ENCODE data around the gene IL17A.

Gene IL17A

DNA sequence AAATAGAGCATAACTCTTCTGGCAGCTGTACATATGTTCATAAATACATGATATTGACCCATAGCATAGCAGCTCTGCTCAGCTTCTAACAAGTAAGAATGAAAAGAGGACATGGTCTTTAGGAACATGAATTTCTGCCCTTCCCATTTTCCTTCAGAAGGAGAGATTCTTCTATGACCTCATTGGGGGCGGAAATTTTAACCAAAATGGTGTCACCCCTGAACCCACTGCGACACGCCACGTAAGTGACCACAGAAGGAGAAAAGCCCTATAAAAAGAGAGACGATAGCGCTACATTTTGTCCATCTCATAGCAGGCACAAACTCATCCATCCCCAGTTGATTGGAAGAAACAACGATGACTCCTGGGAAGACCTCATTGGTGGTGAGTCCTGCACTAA is at the start of gene IL17A:
TSS of gene IL17A (plus strand) at position 301 of the 400 bp plus-strand sequence. CDS start at position 358, 57 bp downstream.
- DNase-seq (ENCODE audit: low read depth), result no peak

DNA sequence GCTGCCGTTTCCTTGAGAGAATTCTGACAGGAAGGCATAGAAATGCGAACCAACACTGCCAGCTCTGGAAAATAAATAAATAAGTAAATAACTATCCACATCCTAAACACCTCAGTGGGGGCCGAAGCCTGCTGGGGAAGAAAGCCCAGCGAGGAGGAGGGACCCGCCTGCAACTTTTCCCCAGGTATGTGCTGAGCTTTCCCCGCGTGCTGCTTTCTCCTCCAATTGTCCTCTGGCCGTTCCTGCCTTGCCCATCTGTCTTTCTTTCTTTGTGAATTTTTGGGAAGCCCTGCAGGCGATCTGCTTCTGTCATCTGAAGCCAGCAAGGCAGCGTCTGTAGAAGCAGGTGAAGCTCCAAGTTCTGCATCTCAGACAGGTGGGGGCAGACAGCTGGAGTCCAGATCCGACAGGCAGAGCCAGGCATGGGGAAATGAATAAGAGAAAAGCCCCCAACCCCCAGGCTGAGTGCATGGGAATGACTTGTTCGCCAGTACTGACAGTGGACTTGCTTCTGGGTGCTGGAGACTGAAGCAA is 49.2 kb upstream of the IL17A start:
- DNase-seq (ENCODE audit: low read depth), result no peak

DNA sequence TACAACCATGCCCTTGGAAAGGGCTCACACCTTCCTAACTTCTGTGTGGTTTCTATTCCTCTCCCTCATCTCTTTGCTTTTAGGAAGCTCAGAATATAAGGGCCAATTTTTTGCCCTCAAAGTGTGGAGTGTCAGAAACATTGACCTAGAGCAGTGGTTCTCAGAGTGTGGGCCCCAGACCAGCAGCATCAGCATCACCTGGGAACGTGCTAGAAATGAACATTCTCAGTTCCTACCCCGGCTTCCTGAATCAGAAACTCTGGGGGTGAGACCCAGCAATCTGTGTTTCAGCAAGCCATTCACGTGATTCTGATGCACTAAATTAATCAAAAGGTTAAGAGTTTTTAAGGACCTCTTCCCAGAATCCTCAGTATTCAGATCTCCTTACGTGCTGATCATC is 47.9 kb upstream of the IL17A start:
- no peak for DNase-seq (ENCODE audit: low read depth)

DNA sequence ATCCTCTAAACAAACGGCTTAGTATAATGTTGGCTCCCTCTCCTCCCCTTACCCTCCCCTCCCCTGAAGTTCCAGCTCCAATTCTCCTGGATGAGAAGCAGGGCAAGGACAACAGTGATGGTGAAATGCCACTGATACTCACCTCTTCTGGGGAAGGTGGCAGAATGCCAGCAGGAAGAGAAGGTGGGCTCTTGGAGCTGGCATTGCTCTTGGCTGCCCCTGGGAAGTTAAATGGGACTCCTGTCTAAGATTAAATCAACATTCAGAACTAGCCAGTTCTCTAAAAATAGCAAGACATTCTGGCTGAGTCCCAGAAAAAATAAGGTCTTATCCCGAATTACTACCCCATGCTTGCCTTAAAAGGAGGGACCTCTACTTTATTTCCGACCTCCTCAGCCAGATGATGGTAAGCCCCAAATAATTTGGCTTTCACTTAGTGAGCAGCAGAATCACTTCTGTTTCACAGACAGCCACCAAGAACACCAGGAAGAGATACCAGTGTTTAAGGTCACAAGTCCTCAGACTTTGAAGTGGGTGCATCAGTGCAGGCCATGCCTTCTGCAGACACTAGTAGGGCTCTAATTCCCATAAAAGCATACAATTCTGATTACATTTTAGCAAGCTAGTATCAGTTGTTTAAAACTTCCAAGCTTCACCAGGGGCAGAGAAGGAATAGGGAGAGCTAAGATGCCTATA is 46.0 kb upstream of the IL17A start:
- DNase-seq (ENCODE audit: low read depth), result no peak

DNA sequence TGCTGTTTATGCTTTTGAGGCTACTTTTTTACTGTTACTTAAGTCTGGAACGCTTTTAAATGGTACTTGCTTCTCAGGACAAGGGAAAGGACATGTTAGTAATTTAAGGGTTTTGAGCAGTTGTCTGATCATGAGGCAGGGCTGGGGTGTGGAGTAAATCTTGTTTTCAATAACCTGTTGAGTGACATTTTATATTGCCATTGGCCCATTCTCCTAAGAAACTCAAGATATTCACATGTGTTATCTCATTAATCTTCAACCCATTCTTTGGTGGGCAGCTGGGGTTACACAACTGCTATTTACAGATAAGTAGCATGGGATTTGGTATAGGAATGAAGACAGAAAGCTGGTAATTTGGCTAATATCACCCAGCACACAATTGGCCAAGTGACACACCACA is 44.6 kb upstream of the IL17A start:
- no peak for DNase-seq (ENCODE audit: low read depth)

DNA sequence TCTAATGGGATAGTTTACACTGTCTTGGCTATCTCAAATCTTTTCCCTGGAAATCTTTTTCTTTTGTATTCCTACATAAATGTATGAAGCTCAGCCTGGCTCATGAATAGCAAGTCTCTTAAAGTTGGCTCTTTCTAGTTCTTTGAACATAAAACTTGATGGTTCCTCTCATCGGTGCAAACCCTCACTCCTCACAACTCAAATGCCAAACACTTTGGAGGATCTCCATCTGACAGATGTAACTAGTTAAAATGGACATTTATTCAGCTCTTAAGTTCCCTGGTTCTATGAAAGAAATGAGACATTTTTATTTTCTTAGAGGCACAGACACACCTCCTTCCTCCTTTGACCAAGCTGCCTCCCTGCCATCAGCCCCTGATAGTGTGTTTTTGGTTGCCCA is 43.6 kb upstream of the IL17A start:
- no peak for DNase-seq (ENCODE audit: low read depth)

DNA sequence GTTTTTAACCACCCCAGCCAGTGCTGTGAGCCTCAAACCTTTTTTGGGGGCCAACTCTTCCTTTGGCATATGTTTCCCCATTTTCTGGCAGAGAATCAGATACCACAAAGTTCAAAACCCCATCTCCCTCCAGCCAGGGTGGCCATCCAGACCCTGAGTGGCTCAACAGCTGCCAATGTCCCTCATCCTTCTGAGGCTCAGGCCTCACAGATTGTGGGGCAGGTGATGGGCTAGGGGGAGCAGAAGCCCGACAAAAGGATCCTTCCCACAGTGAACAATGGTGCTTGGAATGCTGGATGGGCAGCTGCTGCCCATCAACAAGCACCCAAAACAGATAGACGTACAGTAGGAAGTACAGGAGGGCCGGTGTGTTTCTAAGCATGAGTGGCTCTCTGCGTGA is 42.6 kb upstream of the IL17A start:
- DNase-seq (ENCODE audit: low read depth), result no peak

DNA sequence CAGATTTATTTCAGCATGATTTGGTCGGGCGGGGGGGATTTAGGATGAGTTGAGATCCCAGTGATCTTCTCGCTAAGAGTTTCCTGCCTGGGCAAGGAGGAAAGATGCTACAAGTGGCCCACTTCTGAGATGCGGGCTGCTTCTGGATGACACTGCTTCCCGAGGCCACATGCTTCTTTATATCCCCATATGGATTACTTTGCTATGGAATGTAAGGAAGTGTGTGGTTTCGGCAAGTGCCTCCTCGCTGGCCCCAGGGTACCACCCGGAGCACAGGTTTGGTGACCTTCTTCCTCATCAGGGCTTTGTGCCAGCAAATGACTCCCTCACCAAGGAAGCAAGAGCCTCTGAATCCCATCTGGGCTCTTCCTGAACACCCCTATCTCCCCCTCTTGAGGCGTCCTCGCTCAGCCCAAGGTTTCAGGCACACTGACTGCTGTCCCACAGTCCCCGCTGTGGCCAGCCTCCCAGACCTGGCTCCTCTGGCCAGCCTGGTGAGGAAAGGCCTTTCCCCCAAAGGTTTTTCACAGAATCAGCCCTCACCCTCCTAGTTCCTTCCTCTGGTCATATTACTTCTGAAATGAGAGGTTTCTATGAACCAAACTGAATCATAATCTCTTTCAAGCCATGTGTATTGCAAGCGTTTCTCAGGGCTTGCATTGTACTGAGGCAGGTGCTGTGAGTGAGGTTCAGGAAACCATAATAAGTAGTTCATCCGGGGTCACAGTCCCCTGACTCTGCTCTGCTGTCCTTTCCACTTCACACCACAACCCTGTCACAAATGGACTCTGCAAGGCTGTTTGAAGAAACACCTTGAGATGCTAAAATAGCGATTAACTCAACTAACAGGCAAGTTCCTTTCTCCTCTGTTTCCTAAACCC is 41.7 kb upstream of the IL17A start:
- no peak for DNase-seq (ENCODE audit: low read depth)

DNA sequence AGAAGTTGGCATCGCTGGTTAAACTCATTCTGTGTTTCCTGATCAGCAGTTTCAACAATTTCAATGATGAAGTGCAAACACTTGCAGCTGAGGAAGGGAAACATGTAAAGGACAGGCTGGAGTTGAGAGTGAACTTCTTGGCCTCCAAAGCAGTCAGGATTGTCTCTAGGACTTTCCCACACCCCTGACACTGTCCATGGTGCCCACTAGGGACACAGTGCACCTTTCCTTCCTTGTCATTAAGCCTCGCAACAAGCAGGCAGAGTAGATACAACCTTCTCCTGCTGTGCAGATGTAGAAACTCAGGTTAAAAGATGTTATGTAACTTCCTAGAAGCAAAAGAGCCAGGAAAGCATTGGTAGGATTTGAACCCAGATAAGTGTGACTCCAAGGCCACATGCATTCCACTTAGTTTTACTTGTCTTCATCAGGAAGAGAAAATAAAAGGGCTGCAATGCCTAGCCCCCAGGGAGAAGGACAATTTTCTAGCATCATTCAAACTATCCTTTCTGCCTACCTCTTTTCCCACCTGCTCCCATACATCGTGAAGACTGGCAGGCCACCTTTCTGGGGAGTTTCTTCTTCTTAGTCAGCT is 39.2 kb upstream of the IL17A start:
- no peak for DNase-seq (ENCODE audit: low read depth)

DNA sequence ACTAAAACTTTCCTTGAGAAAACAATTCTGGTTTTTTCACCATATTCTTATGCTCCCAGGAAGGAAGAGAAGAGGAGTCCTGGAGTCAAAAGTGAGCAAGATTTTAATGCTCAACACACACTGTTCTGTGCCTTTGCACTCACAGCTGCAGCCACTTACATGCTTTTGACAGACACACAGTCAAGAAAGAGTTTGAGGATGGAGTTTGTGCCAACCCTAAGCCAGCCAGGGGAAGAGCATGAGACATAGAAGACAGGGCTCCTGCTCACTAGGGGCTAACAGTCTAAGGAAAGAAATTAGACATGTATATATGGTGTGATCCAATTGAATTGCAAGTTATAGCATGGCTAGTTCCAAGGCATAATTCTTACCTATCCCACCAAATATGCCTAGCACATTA is 37.1 kb upstream of the IL17A start:
- no peak for DNase-seq (ENCODE audit: low read depth)

DNA sequence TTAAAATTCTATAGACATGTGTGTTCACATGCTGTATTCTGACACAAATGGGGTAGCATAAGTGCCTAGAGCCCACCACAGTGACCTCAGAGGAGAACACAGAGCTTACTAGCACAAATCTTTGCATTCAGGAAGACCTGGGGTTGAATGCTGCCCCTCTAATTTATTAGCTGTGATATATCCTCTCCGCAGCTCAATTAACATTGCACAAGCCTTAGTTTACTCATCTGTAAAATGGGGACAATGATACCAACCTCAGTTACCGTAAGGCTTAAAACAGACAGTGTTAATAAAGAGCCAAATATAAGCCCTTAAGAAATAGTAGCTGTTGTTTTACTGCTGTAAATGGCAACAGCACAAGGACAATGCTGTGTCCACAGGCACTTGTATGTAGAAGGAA is 36.2 kb upstream of the IL17A start:
- no peak for DNase-seq (ENCODE audit: low read depth)

DNA sequence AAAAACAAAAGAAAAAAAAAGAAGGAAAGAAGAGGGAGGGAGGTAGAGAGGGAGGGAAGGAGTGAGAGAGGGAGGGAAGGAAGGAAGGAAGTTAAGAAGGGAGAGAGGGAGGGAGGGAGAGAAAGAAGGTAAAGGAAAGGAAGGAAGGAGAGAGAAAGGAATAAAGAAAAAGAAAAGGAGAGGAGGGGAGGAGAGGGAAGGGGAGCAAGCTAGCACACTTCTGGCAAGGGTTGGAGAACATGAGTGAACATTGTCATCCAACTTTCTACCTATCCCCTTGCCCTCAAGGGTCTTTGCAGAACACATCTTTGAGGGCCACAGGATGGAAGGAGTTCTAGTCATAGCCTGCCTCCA is 34.1 kb upstream of the IL17A start:
- no peak for DNase-seq (ENCODE audit: low read depth)

DNA sequence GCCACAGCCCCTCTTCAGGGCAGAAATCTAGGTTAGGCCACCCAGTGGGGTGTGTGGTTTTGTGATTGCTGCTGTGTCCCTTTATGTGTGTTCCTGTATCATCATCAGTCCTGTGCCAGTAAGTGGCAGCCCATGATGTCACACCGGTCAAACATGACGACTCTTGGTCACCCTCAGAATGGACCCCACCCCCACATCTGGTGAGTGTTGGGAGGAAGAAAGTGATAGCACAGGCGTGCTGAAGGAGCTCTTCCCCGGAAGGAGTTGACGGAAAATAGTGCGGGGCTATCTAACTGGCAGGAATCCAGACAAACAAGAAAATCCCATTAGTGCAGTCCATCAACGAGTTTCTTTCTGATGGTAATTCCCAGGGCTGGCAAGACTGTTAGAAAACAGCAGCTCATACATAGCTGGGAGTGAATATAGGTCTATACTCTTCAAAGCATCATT is 33.4 kb upstream of the IL17A start:
- DNase-seq (ENCODE audit: low read depth), result no peak

DNA sequence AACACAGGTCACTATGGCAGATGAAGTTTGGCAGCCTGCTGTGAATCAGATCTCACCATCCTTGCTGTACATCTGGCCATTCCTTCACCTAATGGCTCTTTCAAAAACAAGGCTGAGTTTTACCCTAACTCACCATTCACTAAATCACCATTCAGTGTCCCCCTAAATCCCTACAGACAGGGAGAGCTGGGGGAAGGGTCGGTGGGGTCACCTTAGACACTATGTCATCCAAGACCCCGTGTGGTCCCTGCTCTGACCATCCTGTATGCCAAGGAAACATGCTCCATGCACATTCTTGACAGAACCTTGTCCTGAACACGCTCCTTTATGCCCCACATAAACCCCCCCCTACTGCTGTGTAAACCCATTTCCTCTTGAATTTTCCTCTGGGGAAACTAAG is 31.8 kb upstream of the IL17A start:
- DNase-seq (ENCODE audit: low read depth), result no peak

DNA sequence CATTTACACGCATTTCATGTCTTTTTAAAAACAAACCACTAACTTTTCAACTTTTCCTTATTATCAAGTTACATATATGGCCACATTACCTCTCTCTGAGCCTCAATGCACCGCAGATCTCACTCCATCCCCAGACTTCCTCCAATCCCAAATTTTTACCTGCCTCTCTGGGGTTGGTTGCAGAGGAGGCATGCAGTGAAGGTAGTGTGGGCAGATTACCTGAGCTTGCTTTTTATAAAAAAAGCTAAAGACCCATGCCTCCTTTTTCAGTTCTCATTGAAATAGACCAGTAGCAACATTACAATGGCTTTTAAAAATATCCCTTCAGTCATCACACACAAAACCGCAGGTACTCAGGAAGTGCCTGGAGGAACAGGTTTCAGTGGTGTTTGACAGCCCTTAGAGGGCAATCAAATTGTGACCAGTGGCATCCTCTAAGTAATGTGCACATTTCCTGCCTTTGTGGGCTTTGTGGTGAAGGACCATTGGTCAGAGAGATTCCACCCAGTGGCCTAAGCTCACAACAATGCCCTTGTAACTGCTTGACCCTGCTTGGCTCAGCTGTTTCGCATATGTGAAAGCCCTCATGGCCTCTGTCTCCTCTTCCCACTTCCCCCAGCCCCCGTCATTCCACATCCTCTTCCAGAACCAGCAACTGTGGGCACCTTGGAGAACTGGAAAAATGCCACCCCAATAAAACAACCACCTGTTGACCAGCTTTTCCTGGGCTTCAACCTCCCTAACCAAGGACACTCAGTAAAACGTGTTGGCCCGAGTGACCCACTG is 30.2 kb upstream of the IL17A start:
- DNase-seq (ENCODE audit: low read depth), result no peak

DNA sequence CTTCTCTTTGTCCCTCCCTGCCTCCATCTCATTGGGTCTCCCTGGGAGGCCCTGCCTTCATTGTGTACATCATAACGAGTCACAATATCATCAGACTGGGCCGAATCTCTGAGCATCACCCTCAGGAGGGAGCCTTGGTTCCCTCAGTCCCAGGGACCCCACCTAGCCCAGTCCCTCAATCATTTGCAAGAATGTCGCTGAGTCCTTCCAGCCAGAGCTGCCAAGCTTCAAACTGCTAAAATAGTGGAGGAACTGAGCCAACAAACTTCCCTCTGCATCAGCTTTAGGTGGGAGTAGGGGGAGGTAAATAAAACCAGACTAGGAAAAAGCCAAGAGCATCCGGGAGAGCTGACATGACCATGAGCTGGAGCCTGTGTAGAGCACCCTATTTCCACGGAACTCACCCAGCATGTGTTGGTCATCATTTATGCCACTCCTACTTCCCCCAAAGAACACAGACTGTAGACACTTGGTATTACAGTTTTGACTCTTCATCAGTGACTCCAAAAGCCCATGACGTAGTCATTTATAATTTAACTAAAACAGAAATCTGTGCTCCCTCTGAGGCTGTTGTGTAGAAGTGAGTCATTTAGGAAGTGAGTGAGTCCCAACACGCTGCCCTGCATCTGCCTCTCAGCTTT is 28.8 kb upstream of the IL17A start:
- no peak for DNase-seq (ENCODE audit: low read depth)

DNA sequence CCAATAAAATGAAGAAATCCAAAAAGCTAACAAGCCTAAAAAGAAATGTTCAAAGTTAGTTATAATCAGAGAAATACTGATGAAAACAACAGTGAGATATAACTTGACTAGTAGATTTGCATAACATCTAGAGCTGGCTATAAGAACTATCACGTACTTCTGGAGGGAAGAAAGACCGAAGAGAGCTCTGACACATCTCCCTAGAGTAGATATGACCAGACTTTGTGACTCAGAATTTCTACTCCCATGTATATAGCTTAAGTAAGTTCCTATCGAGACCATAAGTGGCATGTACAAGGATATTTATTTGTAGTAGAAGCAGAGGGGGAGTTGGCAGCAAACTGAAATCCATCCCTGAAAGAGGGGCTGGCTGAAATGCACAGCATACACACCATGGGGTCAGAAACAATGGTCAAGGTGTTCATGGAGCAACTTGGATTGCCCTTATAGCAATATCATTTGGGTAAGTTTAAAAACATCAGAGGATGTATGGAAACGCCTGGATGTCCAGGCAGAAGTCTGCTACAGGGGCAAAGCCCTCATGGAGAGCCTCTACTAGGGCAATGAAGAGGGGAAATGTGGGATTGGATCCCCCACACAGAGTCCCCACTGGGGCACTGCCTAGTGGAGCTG is 25.6 kb upstream of the IL17A start:
- no peak for DNase-seq (ENCODE audit: low read depth)

DNA sequence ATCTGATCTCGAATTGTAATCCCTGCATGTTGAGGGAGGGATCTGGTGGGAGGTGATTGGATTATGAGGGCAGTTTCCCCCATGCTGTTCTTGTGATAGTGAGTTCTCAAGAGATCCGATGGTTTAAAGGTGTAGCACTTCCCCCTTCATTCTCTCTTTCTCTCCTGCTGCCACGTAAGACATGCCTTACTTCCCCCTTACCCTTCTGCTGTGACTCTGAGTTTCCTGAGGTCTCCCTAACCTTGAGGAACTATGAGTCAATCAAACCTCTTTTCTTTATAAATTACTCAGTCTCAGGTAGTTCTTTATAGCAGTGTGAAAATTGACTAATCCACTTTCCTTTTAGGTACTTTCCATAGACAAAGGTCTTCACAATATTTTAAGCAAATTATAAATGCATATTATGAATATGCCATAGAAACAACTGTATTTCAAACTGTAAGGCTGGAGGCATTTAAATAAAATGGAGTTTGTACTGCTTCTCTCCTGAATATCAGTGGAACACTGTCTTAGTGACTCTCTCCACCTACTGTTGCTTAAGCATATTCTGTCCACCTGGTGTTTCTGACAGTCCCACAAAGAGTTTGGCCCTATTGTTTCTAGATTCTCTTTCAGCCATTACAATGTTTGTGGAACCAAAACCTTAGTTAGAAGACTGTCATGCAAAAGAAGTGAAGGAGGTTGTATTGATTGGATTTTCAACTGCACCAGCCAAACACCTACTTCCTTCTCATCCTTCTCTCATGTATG is 24.3 kb upstream of the IL17A start:
- no peak for DNase-seq (ENCODE audit: low read depth)

DNA sequence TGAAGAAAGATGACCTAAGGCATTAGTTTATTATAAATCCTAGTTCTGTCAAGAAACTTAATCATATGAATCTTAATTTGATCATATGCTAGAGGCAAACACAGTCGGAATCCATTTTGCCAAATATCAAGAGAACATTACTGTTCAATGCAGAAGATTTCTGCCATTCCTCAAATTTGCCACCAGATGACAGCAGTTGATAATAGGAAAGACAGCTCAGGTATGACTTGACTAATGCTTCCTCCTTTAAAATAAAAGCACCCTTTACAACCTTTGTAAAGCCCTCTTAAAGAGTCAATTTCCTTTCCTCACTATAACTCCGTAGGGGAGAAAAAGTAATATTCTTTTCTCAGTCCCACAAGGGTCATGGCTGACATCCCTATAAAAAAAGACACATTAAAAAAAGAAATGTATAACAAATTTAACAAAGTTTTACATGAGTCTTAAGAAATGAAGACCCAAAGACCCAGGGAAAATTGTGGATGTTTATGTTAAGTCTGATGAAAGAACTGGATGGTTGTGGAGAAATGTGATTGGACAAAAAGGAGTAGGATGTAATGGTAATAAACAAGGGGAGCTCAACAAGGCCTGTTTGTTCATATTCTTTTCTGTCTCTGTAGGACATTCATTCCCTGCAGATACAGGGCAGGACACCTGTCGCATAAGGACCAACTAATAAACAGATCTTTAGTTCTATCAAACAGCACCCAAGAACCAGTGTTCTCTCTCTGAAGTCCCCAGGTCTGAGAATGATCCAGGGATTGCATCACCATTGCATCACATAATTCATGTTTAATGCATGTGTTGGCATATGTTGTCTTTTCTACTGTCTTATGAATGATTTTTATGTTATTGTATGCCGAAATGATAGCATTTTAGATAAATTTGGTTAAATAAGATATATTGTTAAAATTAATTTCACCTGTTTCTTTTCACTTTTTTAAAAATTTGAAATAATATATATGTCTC is 23.0 kb upstream of the IL17A start:
- DNase-seq (ENCODE audit: low read depth), result no peak

Measured in stimulated activated CD8-positive, alpha-beta memory T cell treated with anti-CD3 and anti-CD28 coated beads, Interleukin-12 subunit alpha, Interleukin-12 subunit beta, amount 100 ng/mL, for 4 hours (primary cell).